ENCODE data around the gene RAD51AP2.

DNA sequence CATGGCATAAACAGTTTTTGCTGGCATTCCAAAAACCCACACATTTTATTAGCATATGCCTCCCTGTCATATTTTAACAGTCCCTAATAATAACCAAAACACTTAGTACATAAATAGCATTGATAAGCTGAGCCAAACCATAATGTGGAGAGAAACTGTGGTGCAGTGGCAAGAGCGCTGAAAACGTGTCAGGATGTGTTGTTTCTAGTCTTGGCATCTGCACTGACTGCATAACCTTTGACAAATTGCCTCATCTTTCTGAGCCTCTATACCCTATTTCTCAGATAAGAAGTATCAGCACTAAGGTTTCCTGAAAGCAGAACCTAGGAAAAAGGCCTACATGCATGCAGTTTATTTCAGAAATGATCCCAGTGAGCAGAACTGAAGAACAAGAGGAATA is 41.4 kb downstream of the RAD51AP2 start:
- TF ChIP-seq POLR2A (IDR thresholded peaks at IDR 0.05): no peak
- TF ChIP-seq, protein P1, sequence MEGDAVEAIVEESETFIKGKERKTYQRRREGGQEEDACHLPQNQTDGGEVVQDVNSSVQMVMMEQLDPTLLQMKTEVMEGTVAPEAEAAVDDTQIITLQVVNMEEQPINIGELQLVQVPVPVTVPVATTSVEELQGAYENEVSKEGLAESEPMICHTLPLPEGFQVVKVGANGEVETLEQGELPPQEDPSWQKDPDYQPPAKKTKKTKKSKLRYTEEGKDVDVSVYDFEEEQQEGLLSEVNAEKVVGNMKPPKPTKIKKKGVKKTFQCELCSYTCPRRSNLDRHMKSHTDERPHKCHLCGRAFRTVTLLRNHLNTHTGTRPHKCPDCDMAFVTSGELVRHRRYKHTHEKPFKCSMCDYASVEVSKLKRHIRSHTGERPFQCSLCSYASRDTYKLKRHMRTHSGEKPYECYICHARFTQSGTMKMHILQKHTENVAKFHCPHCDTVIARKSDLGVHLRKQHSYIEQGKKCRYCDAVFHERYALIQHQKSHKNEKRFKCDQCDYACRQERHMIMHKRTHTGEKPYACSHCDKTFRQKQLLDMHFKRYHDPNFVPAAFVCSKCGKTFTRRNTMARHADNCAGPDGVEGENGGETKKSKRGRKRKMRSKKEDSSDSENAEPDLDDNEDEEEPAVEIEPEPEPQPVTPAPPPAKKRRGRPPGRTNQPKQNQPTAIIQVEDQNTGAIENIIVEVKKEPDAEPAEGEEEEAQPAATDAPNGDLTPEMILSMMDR (IDR thresholded peaks at IDR 0.05): no peak

Measured in testis (tissue), 2 donors.